CD14-positive monocyte (primary cell): ENCODE measurements around the gene UNC13C. TPM values are rescaled to one million over a fixed set of nuclear protein-coding genes. Genes with fewer than 3 reads are reported as not detected.

ENCODE experiments used
- DNase-seq, 3 donors: peaks; one replicate each; pipeline ENCODE4 v3.0.0-alpha.2; 2011 to 2022
- H2AFZ ChIP-seq: 2 replicates; pipeline ENCODE4 v1.6.0; 2012; ENCODE audit warnings: mild to moderate bottlenecking, low read depth, low read length, inconsistent platforms; ENCODE audit not compliant: insufficient read depth, poor library complexity, severe bottlenecking
- H3K27ac ChIP-seq, 2 donors: 1 replicate in 1 of 2; 2 replicates in 1 of 2; pipeline ENCODE4 v1.5.1; 2012 to 2013; ENCODE audit warnings: low read length in 2 of 2, control low read depth in 1 of 2, inconsistent platforms in 1 of 2, low read depth in 1 of 2, mild to moderate bottlenecking in 1 of 2
- H3K27me3 ChIP-seq, 2 donors: one replicate each; pipeline versions ENCODE4 v1.6.0 to v1.6.1; 2011 to 2013; ENCODE audit warnings: low read length in 2 of 2; ENCODE audit not compliant: control insufficient read depth in 2 of 2, insufficient read depth in 2 of 2
- H3K36me3 ChIP-seq, 2 donors: replicated peaks in 1 of 2; 1 replicate in 1 of 2; 2 replicates in 1 of 2; pipeline versions ENCODE4 v1.5.1 to v1.6.1; 2012 to 2013; ENCODE audit warnings: low read length in 2 of 2, control low read depth in 1 of 2, inconsistent platforms in 1 of 2, mild to moderate bottlenecking in 1 of 2; ENCODE audit not compliant: insufficient read depth in 2 of 2, control insufficient read depth in 1 of 2
- H3K4me1 ChIP-seq, 2 donors: 1 replicate in 1 of 2; 2 replicates in 1 of 2; pipeline versions ENCODE4 v1.5.1 to v1.6.1; 2012 to 2013; ENCODE audit warnings: low read length in 2 of 2, control low read depth in 1 of 2, inconsistent platforms in 1 of 2, mild to moderate bottlenecking in 1 of 2, moderate library complexity in 1 of 2; ENCODE audit not compliant: insufficient read depth in 2 of 2, control insufficient read depth in 1 of 2
- H3K4me2 ChIP-seq: replicated peaks from 2 replicates; pipeline ENCODE3; 2012; ENCODE audit warnings: low read length, moderate library complexity, mild to moderate bottlenecking; ENCODE audit not compliant: poor library complexity, severe bottlenecking; ENCODE audit errors: extremely low read depth
- H3K4me3 ChIP-seq, 3 experiments: fragments of 200-600 bp in 1 of 3; sonication (generic) in 1 of 3; replicated peaks in 1 of 3; 1 replicate in 2 of 3; 2 replicates in 1 of 3; pipeline ENCODE4 v1.5.1; 2011 to 2013; ENCODE audit warnings: low read length in 3 of 3, mild to moderate bottlenecking in 3 of 3, control low read depth in 2 of 3, low read depth in 2 of 3, inconsistent platforms in 1 of 3, moderate library complexity in 1 of 3
- H3K79me2 ChIP-seq: 2 replicates; pipeline ENCODE4 v1.6.0; 2012; ENCODE audit warnings: mild to moderate bottlenecking, control low read depth, inconsistent platforms, low read length, moderate library complexity; ENCODE audit not compliant: insufficient read depth
- H3K9ac ChIP-seq: 2 replicates; pipeline ENCODE4 v1.6.0; 2017; ENCODE audit warnings: low read length, mild to moderate bottlenecking; ENCODE audit not compliant: insufficient read depth, poor library complexity, severe bottlenecking
- H3K9me3 ChIP-seq, 2 donors: replicated peaks in 1 of 2; 1 replicate in 1 of 2; 2 replicates in 1 of 2; pipeline versions ENCODE4 v1.5.1 to v1.6.1; 2012 to 2013; ENCODE audit warnings: low read length in 2 of 2, control low read depth in 1 of 2; ENCODE audit not compliant: control insufficient read depth in 1 of 2, insufficient read depth in 1 of 2
- H4K20me1 ChIP-seq: 2 replicates; pipeline ENCODE4 v1.6.0; 2012; ENCODE audit warnings: mild to moderate bottlenecking, low read length, control low read depth, moderate library complexity; ENCODE audit not compliant: insufficient read depth
- H3K27ac Mint-ChIP-seq, 7 donors: one replicate each; pipeline ENCODE4 v1.8.0; 2020; ENCODE audit warnings: mild to moderate bottlenecking in 7 of 7, mixed read lengths in 7 of 7, moderate library complexity in 6 of 7, inconsistent platforms in 2 of 7
- H3K27me3 Mint-ChIP-seq, 3 donors: one replicate each; pipeline ENCODE4 v1.8.0; 2021 to 2022; ENCODE audit warnings: low read depth in 3 of 3, mild to moderate bottlenecking in 3 of 3, mixed read lengths in 3 of 3, moderate library complexity in 3 of 3, inconsistent platforms in 1 of 3
- H3K36me3 Mint-ChIP-seq, 2 donors: one replicate each; pipeline ENCODE4 v1.8.0; 2020; ENCODE audit warnings: mixed read lengths in 2 of 2, inconsistent platforms in 1 of 2, mild to moderate bottlenecking in 1 of 2
- H3K4me1 Mint-ChIP-seq: one replicate; pipeline ENCODE4 v1.8.0; 2020; ENCODE audit warnings: mild to moderate bottlenecking, mixed read lengths
- H3K4me3 Mint-ChIP-seq, 2 donors: one replicate each; pipeline ENCODE4 v1.8.0; 2020; ENCODE audit warnings: mild to moderate bottlenecking in 2 of 2, mixed read lengths in 2 of 2, moderate library complexity in 1 of 2
- H3K9me3 Mint-ChIP-seq, 7 donors: one replicate each; pipeline ENCODE4 v1.8.0; 2020 to 2022; ENCODE audit warnings: mixed read lengths in 7 of 7, mild to moderate bottlenecking in 6 of 7, moderate library complexity in 6 of 7, inconsistent platforms in 2 of 7
- WGBS: methylation state at CpG from one replicate; pipeline ENCODE4 v1.1.5; 2013; ENCODE audit warnings: missing lambda C conversion rate; ENCODE audit not compliant: insufficient coverage; 5-methylcytosine and 5-hydroxymethylcytosine counted together
- intact Hi-C, 2 donors: fragments of 100-400 bp; cut with micrococcal nuclease; formaldehyde crosslinking; loops; one replicate each; pipeline versions ENCODE4 v1.15.0 to v1.15.1; 2023
- polyA plus RNA-seq, 3 donors: library from polyadenylated mRNA; depleted of rRNA in 1 of 3; unstranded in 2 of 3; stranded (reverse) in 1 of 3; fragments of 300-500 nt in 2 of 3; fragments of >200 nt in 1 of 3; fragmentation: Illumina TruSeq in 2 of 3; gene quantifications; 1 replicate in 2 of 3; 2 replicates in 1 of 3; pipeline ENCODE4 v1.2.3, GENCODE V29; 2012 to 2021
- TF ChIP-seq, protein P1 (sequence below): fragments of 200-600 bp; IDR thresholded peaks from one replicate; pipeline ENCODE4 v1.8.0; 2022; ENCODE audit warnings: antibody characterized with exemption, mild to moderate bottlenecking

UNC13C gene
- polyA plus RNA-seq, 3 donors, result not detected

DNA sequence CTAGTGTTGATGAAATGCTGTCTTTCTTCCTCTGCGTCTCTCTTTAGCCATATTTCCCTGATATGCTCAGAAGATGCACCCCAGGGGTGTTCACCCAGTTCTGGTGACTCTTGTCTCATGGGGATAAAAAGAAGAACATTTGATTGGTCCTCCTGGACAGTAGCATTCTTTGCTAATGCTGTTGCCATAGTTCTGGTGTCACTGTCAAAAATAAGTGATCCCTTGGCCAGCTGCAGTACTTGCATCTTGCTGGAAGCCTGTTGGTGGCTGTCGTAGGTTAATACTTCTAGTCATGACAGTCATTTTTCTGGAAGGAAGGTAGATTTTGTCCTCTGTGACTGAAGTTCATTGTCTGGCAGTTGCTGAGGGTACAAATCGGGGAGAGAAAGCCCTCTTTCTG is 124.5 kb downstream of the UNC13C start:
- TF ChIP-seq, protein P1, sequence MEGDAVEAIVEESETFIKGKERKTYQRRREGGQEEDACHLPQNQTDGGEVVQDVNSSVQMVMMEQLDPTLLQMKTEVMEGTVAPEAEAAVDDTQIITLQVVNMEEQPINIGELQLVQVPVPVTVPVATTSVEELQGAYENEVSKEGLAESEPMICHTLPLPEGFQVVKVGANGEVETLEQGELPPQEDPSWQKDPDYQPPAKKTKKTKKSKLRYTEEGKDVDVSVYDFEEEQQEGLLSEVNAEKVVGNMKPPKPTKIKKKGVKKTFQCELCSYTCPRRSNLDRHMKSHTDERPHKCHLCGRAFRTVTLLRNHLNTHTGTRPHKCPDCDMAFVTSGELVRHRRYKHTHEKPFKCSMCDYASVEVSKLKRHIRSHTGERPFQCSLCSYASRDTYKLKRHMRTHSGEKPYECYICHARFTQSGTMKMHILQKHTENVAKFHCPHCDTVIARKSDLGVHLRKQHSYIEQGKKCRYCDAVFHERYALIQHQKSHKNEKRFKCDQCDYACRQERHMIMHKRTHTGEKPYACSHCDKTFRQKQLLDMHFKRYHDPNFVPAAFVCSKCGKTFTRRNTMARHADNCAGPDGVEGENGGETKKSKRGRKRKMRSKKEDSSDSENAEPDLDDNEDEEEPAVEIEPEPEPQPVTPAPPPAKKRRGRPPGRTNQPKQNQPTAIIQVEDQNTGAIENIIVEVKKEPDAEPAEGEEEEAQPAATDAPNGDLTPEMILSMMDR, result no peak
- DNase-seq, result no peak
- Histone ChIP-seq H3K4me1 (no peaks in the 10 kb centered on the region), H3K9ac (no peak overlapping the region), H3K4me3 (no peak overlapping the region), H3K27me3 (no peaks in the 10 kb centered on the region), H3K9me3 (no peaks in the 10 kb centered on the region), H3K27ac (no peak overlapping the region), H3K79me2 (no peaks in the 10 kb centered on the region), H2AFZ (no peak overlapping the region), H4K20me1 (no peaks in the 10 kb centered on the region), H3K4me2 (no peak overlapping the region), H3K36me3 (no peaks in the 10 kb centered on the region)
- intact Hi-C loops, result no loop called here
- Mint-ChIP-seq H3K9me3 (peaks cover 0 to 2% (median 0%) of the 10 kb centered on the region in 7 donors), H3K27me3 (peaks cover 2 to 3% (median 2%) of the 10 kb centered on the region in 3 donors), H3K4me1 (no peaks in the 10 kb centered on the region), H3K27ac (no peak overlapping the region), H3K4me3 (no peak overlapping the region), H3K36me3 (no peaks in the 10 kb centered on the region)
- WGBS, result 100% methylated on average over 1 of the region's 3 CpGs

DNA sequence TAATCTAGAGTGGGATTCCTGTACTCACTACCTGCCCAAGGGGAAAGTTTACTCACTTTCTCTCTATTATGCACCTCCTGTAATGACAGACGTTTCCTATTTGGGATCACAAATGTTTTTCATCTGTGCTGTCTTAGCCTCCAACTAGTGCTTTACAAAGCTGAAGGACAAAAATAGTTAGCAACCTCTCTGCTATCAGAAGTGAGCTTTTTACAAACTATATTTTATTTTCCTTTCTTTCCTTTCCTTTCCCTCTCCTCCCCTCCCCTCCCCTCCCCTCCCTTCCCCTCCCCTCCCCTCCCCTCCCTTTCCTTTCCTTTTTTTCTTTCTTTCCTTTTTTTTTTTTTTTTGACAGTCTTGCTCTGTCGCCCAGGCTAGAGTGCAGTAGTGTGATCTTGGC is 130.8 kb downstream of the UNC13C start:
- H3K27me3 ChIP-seq, result no peaks in the 10 kb centered on the region
- Mint-ChIP-seq H3K27ac (no peak overlapping the region), H3K4me3 (no peak overlapping the region), H3K9me3 (peaks cover 0 to 2% (median 0%) of the 10 kb centered on the region in 7 donors), H3K36me3 (no peaks in the 10 kb centered on the region), H3K4me1 (no peaks in the 10 kb centered on the region), H3K27me3 (peaks cover 0 to 3% (median 1%) of the 10 kb centered on the region in 3 donors)
- H3K27ac ChIP-seq, result no peak overlapping the region
- H3K4me2 ChIP-seq, result no peak overlapping the region
- no peak for DNase-seq
- H3K9me3 ChIP-seq, result no peaks in the 10 kb centered on the region
- no peak overlapping the region for H2AFZ ChIP-seq
- no peaks in the 10 kb centered on the region for H3K79me2 ChIP-seq
- intact Hi-C loops, result no loop called here
- no peaks in the 10 kb centered on the region for H3K36me3 ChIP-seq
- 82% methylated on average over 1 of the region's 2 CpGs for WGBS
- H3K4me1 ChIP-seq, result no peaks in the 10 kb centered on the region
- no peak overlapping the region for H3K9ac ChIP-seq
- H3K4me3 ChIP-seq, result no peak overlapping the region
- no peaks in the 10 kb centered on the region for H4K20me1 ChIP-seq
- TF ChIP-seq, protein P1, result no peak
